ENCODE results near the gene RC3H2. TPM values are rescaled to one million over a fixed set of nuclear protein-coding genes. Genes with fewer than 3 reads are reported as not detected.
"Not testable (repeated sequence)": the region's sequence is repeated elsewhere in the genome, so short reads cannot be mapped to it uniquely, and the experiment has no call there.

RC3H2 gene
- total and polyA plus RNA-seq, 4 donors: 10.8 to 54.1 (median 33.8) TPM

- WGBS, 2 donors: 93 to 95% methylated on average over 16 of the region's 16 CpGs
- H3K36me3 ChIP-seq (ENCODE audit: control insufficient read depth in 1 of 2, insufficient read depth in 2 of 2, low read length in 1 of 2); H3K27me3 ChIP-seq (ENCODE audit: control insufficient read depth in 1 of 2, insufficient read depth in 2 of 2, low read length in 1 of 2); ATAC-seq (ENCODE audit: low FRiP score); DNase-seq; H3K4me1 ChIP-seq (ENCODE audit: control insufficient read depth in 1 of 2, insufficient read depth in 2 of 2, low read length in 2 of 2); H3K27ac ChIP-seq (ENCODE audit: low read depth in 1 of 2, low read length in 2 of 2); H3K9me3 ChIP-seq (ENCODE audit: control insufficient read depth, low read length); H3K4me3 ChIP-seq (ENCODE audit: low read length in 2 of 2): not testable (repeated sequence)
- intact Hi-C loops (cut with DNase I): loop anchor here (5.0 kb wide), 2 partner anchors 36 to 86 kb away; partner anchors contain the start of gene RABGAP1 (in 1 of the 2)
These were observed 963 bp upstream of the RC3H2 start for GRCh38 chr9:122906122-122906521.

GRCh38 chr9:122904466-122904822, 715 bp downstream of the RC3H2 start:
- H3K4me3 ChIP-seq (ENCODE audit: low read length in 2 of 2): peak overlapping the region; percentile 87 to 90
- ATAC-seq (ENCODE audit: low FRiP score) (peak; percentile 30), DNase-seq (peak in 1 of 2 donors; percentile 53)
- peak overlapping the region; percentile 64 to 83 for H3K27ac ChIP-seq (ENCODE audit: low read depth in 1 of 2, low read length in 2 of 2)
- H3K4me1 ChIP-seq (ENCODE audit: control insufficient read depth in 1 of 2, insufficient read depth in 2 of 2, low read length in 2 of 2): no peaks in the 10 kb centered on the region
- intact Hi-C loops (cut with DNase I): no loop called here
- WGBS, 2 donors: 1% methylated on average over 8 of the region's 8 CpGs
- no peaks in the 10 kb centered on the region for H3K36me3 ChIP-seq (ENCODE audit: control insufficient read depth in 1 of 2, insufficient read depth in 2 of 2, low read length in 1 of 2)
- H3K27me3 ChIP-seq (ENCODE audit: control insufficient read depth in 1 of 2, insufficient read depth in 2 of 2, low read length in 1 of 2): no peaks in the 10 kb centered on the region
- H3K9me3 ChIP-seq (ENCODE audit: control insufficient read depth, low read length): no peaks in the 10 kb centered on the region

DNA sequence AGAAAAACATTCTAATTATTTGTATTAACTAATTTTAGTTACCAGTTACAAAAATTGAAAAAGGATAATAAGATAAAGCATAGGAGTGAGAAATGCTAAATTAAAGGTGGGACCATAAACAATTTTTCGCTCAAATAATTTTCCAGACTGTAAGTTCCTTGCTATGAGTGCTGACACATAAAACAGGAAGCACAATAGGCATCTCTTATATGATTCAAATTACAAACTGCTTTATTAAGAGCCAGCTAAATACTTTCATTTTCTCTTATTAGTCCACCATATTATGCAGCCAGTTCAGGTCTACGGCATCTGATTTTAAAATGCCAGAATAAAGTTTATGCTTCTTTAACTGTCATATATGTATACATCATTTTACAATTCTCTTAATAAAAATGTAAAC, 4.4 kb downstream of the RC3H2 start:
- no peak overlapping the region for H3K27ac ChIP-seq (ENCODE audit: low read depth in 1 of 2, low read length in 2 of 2)
- H3K9me3 ChIP-seq (ENCODE audit: control insufficient read depth, low read length): no peaks in the 10 kb centered on the region
- WGBS, 2 donors: 61 to 65% methylated on average over 2 of the region's 2 CpGs
- intact Hi-C loops (cut with DNase I): no loop called here
- ATAC-seq (ENCODE audit: low FRiP score) (no peak), DNase-seq (no peak)
- no peaks in the 10 kb centered on the region for H3K27me3 ChIP-seq (ENCODE audit: control insufficient read depth in 1 of 2, insufficient read depth in 2 of 2, low read length in 1 of 2)
- no peaks in the 10 kb centered on the region for H3K4me1 ChIP-seq (ENCODE audit: control insufficient read depth in 1 of 2, insufficient read depth in 2 of 2, low read length in 2 of 2)
- no peak overlapping the region for H3K4me3 ChIP-seq (ENCODE audit: low read length in 2 of 2)
- no peaks in the 10 kb centered on the region for H3K36me3 ChIP-seq (ENCODE audit: control insufficient read depth in 1 of 2, insufficient read depth in 2 of 2, low read length in 1 of 2)

DNA sequence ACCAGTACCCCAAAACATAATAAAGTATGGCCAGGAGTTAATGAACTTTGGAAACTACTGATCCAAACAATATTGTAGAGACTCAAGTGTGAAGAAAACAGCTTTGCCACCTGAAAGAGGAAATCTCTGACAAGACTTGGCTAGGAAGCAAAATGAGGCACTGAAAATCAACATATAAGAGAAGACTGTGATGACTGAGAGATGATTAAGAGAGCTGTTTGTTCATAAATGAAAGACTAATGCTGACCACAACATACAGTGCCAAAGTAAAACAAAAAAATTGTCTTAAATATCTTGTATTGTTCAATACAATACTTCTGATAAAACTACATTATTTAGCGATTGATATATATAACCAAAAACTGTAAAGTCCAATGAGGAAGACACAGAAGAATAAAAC, 7.2 kb downstream of the RC3H2 start:
- ATAC-seq (ENCODE audit: low FRiP score) (no peak), DNase-seq (no peak)
- H3K27ac ChIP-seq (ENCODE audit: low read depth in 1 of 2, low read length in 2 of 2): no peak overlapping the region
- H3K4me3 ChIP-seq (ENCODE audit: low read length in 2 of 2): no peak overlapping the region
- WGBS, 2 donors: 94 to 99% methylated on average over 1 of the region's 1 CpG
- H3K4me1 ChIP-seq (ENCODE audit: control insufficient read depth in 1 of 2, insufficient read depth in 2 of 2, low read length in 2 of 2): no peaks in the 10 kb centered on the region
- intact Hi-C loops (cut with DNase I): no loop called here
- H3K9me3 ChIP-seq (ENCODE audit: control insufficient read depth, low read length): no peaks in the 10 kb centered on the region
- H3K27me3 ChIP-seq (ENCODE audit: control insufficient read depth in 1 of 2, insufficient read depth in 2 of 2, low read length in 1 of 2): no peaks in the 10 kb centered on the region
- no peaks in the 10 kb centered on the region for H3K36me3 ChIP-seq (ENCODE audit: control insufficient read depth in 1 of 2, insufficient read depth in 2 of 2, low read length in 1 of 2)

DNA sequence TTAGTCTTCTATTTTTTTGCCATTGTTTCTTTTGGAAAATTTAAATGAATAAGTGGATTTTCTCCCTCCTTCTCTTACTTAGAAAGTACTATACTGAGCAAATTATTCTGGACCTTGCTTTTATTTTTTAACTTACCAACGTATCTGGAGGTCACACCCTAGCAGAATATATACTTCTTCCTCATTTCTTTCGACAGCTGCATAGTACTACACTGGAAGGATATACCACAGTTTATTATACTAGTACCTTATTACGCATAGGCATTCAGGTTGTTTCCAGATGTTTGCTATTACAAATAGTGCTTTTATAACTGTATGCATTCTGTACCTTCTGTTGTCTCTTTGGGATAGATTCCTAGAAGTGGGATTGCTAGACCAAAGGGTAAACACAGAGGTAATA, 16.7 kb downstream of the RC3H2 start:
- intact Hi-C loops (cut with DNase I): no loop called here
- no peaks in the 10 kb centered on the region for H3K9me3 ChIP-seq (ENCODE audit: control insufficient read depth, low read length)
- H3K27ac ChIP-seq (ENCODE audit: low read depth in 1 of 2, low read length in 2 of 2): no peak overlapping the region
- DNase-seq: no peak
- no peaks in the 10 kb centered on the region for H3K27me3 ChIP-seq (ENCODE audit: control insufficient read depth in 1 of 2, insufficient read depth in 2 of 2, low read length in 1 of 2)
- peaks cover 2 to 3% of the 10 kb centered on the region in 2 donors for H3K36me3 ChIP-seq (ENCODE audit: control insufficient read depth in 1 of 2, insufficient read depth in 2 of 2, low read length in 1 of 2)
- H3K4me3 ChIP-seq (ENCODE audit: low read length in 2 of 2): no peak overlapping the region
- no peaks in the 10 kb centered on the region for H3K4me1 ChIP-seq (ENCODE audit: control insufficient read depth in 1 of 2, insufficient read depth in 2 of 2, low read length in 2 of 2)
- 51 to 74% methylated on average over 3 of the region's 3 CpGs for WGBS, 2 donors
- no peak for ATAC-seq (ENCODE audit: low FRiP score)

GRCh38 chr9:122883125-122883524, 22.0 kb downstream of the RC3H2 start:
- no peaks in the 10 kb centered on the region for H3K27me3 ChIP-seq (ENCODE audit: control insufficient read depth in 1 of 2, insufficient read depth in 2 of 2, low read length in 1 of 2)
- no peaks in the 10 kb centered on the region for H3K9me3 ChIP-seq (ENCODE audit: control insufficient read depth, low read length)
- intact Hi-C loops (cut with DNase I): no loop called here
- no peak for DNase-seq
- no peak for ATAC-seq (ENCODE audit: low FRiP score)
- peaks cover 4 to 6% of the 10 kb centered on the region in 2 donors for H3K36me3 ChIP-seq (ENCODE audit: control insufficient read depth in 1 of 2, insufficient read depth in 2 of 2, low read length in 1 of 2)
- H3K4me3 ChIP-seq (ENCODE audit: low read length in 2 of 2): no peak overlapping the region
- WGBS, 2 donors: 88 to 94% methylated on average over 2 of the region's 2 CpGs
- H3K27ac ChIP-seq (ENCODE audit: low read depth in 1 of 2, low read length in 2 of 2): no peak overlapping the region
- H3K4me1 ChIP-seq (ENCODE audit: control insufficient read depth in 1 of 2, insufficient read depth in 2 of 2, low read length in 2 of 2): no peaks in the 10 kb centered on the region

GRCh38 chr9:122879443-122879842, 25.7 kb downstream of the RC3H2 start:
- WGBS, 2 donors: 70 to 74% methylated on average over 2 of the region's 2 CpGs
- no peak for DNase-seq
- H3K36me3 ChIP-seq (ENCODE audit: control insufficient read depth in 1 of 2, insufficient read depth in 2 of 2, low read length in 1 of 2): peaks cover 4 to 8% of the 10 kb centered on the region in 2 donors
- no peak for ATAC-seq (ENCODE audit: low FRiP score)
- no peaks in the 10 kb centered on the region for H3K27me3 ChIP-seq (ENCODE audit: control insufficient read depth in 1 of 2, insufficient read depth in 2 of 2, low read length in 1 of 2)
- H3K27ac ChIP-seq (ENCODE audit: low read depth in 1 of 2, low read length in 2 of 2): no peak overlapping the region
- no peaks in the 10 kb centered on the region for H3K4me1 ChIP-seq (ENCODE audit: control insufficient read depth in 1 of 2, insufficient read depth in 2 of 2, low read length in 2 of 2)
- no peak overlapping the region for H3K4me3 ChIP-seq (ENCODE audit: low read length in 2 of 2)
- intact Hi-C loops (cut with DNase I): no loop called here
- H3K9me3 ChIP-seq (ENCODE audit: control insufficient read depth, low read length): no peaks in the 10 kb centered on the region

GRCh38 chr9:122875523-122875922, 29.6 kb downstream of the RC3H2 start:
- WGBS, 2 donors: 82 to 94% methylated on average over 1 of the region's 1 CpG
- Histone ChIP-seq H3K36me3 (ENCODE audit: control insufficient read depth in 1 of 2, insufficient read depth in 2 of 2, low read length in 1 of 2) (peaks cover 4 to 5% of the 10 kb centered on the region in 2 donors), H3K9me3 (ENCODE audit: control insufficient read depth, low read length) (no peaks in the 10 kb centered on the region), H3K4me3 (ENCODE audit: low read length in 2 of 2) (no peak overlapping the region), H3K4me1 (ENCODE audit: control insufficient read depth in 1 of 2, insufficient read depth in 2 of 2, low read length in 2 of 2) (no peaks in the 10 kb centered on the region), H3K27ac (ENCODE audit: low read depth in 1 of 2, low read length in 2 of 2) (no peak overlapping the region), H3K27me3 (ENCODE audit: control insufficient read depth in 1 of 2, insufficient read depth in 2 of 2, low read length in 1 of 2) (no peaks in the 10 kb centered on the region)
- intact Hi-C loops (cut with DNase I): no loop called here
- ATAC-seq (ENCODE audit: low FRiP score): no peak
- no peak for DNase-seq

GRCh38 chr9:122867276-122867675, 37.9 kb downstream of the RC3H2 start:
- H3K27ac ChIP-seq (ENCODE audit: low read depth in 1 of 2, low read length in 2 of 2); DNase-seq; H3K4me1 ChIP-seq (ENCODE audit: control insufficient read depth in 1 of 2, insufficient read depth in 2 of 2, low read length in 2 of 2); intact Hi-C loops (cut with DNase I); H3K36me3 ChIP-seq (ENCODE audit: control insufficient read depth in 1 of 2, insufficient read depth in 2 of 2, low read length in 1 of 2); H3K9me3 ChIP-seq (ENCODE audit: control insufficient read depth, low read length); H3K4me3 ChIP-seq (ENCODE audit: low read length in 2 of 2); ATAC-seq (ENCODE audit: low FRiP score); H3K27me3 ChIP-seq (ENCODE audit: control insufficient read depth in 1 of 2, insufficient read depth in 2 of 2, low read length in 1 of 2): not testable (repeated sequence)
- 86 to 97% methylated on average over 10 to 13 of the region's 27 CpGs for WGBS, 2 donors
